Anterior cingulate cortex (tissue), 58 donors: ENCODE measurements around the gene TFF2.

Source experiments
- DNase-seq, 58 donors: peaks; one replicate each; lab custom pipeline; 2025; lab: John Stamatoyannopoulos, UW

The TFF2 gene

GRCh38 chr21:42350927-42351426 is at the start of gene TFF2:
Gene TFF2 (minus strand): TSS chr21:42350994. CDS start chr21:42350957, 37 bp downstream.
- no peak for DNase-seq

GRCh38 chr21:42400525-42400924 is 49.7 kb upstream of the TFF2 start:
- no peak for DNase-seq

- DNase-seq = no peak
Measured at GRCh38 chr21:42398436-42399028, 47.7 kb upstream of the TFF2 start.

- no peak for DNase-seq
Measured at GRCh38 chr21:42397746-42398394, 47.1 kb upstream of the TFF2 start.

GRCh38 chr21:42396799-42397745 is 46.3 kb upstream of the TFF2 start:
- no peak for DNase-seq

GRCh38 chr21:42395905-42396651 is 45.3 kb upstream of the TFF2 start, which contains the start of gene TMPRSS3:
Gene TMPRSS3 (minus strand): TSS chr21:42396052. CDS start chr21:42395417, 635 bp downstream.
- DNase-seq = peak in 1 of 58 donors; percentile 17

GRCh38 chr21:42395302-42395701 is 44.5 kb upstream of the TFF2 start:
- DNase-seq = no peak

- DNase-seq = no peak
Measured at GRCh38 chr21:42393443-42393950, 42.7 kb upstream of the TFF2 start.

- no peak for DNase-seq
Measured at GRCh38 chr21:42392731-42393442, 42.1 kb upstream of the TFF2 start.

- DNase-seq = no peak
Measured at GRCh38 chr21:42391297-42391696, 40.5 kb upstream of the TFF2 start.

- no peak for DNase-seq
Measured at GRCh38 chr21:42390696-42391095, 39.9 kb upstream of the TFF2 start.

GRCh38 chr21:42390193-42390592 is 39.4 kb upstream of the TFF2 start:
- DNase-seq = no peak

- DNase-seq = no peak
Measured at GRCh38 chr21:42389449-42389835, 38.6 kb upstream of the TFF2 start.

- no peak for DNase-seq
Measured at GRCh38 chr21:42388740-42389448, 38.1 kb upstream of the TFF2 start.

- DNase-seq = no peak
Measured at GRCh38 chr21:42387843-42388340, 37.1 kb upstream of the TFF2 start.

GRCh38 chr21:42387164-42387563 is 36.4 kb upstream of the TFF2 start:
- no peak for DNase-seq

- no peak for DNase-seq
Measured at GRCh38 chr21:42386034-42386591, 35.3 kb upstream of the TFF2 start.

- DNase-seq = no peak
Measured at GRCh38 chr21:42385619-42386018, 34.8 kb upstream of the TFF2 start.
